ENCODE data around the gene NTRK3.

NTRK3 gene

GRCh38 chr15:88256279-88257230 lies at the start of gene NTRK3:
NTRK3 (minus strand) TSS chr15:88256739; CDS start chr15:88256153, 586 bp downstream.
- no peak for DNase-seq (ENCODE audit: low read depth in 2 of 2)

- no peak for DNase-seq (ENCODE audit: low read depth in 2 of 2)
Measured at GRCh38 chr15:88303395-88303794, 46.9 kb upstream of the NTRK3 start.

GRCh38 chr15:88302373-88302772 lies 45.8 kb upstream of the NTRK3 start:
- DNase-seq (ENCODE audit: low read depth in 2 of 2): no peak

GRCh38 chr15:88301311-88301710 lies 44.8 kb upstream of the NTRK3 start:
- DNase-seq (ENCODE audit: low read depth in 2 of 2): no peak

- no peak for DNase-seq (ENCODE audit: low read depth in 2 of 2)
Measured at GRCh38 chr15:88300861-88301260, 44.3 kb upstream of the NTRK3 start.

GRCh38 chr15:88300089-88300488 lies 43.5 kb upstream of the NTRK3 start:
- no peak for DNase-seq (ENCODE audit: low read depth in 2 of 2)

GRCh38 chr15:88299497-88299896 lies 43.0 kb upstream of the NTRK3 start:
- no peak for DNase-seq (ENCODE audit: low read depth in 2 of 2)

- no peak for DNase-seq (ENCODE audit: low read depth in 2 of 2)
Measured at GRCh38 chr15:88288661-88289060, 32.1 kb upstream of the NTRK3 start.

- no peak for DNase-seq (ENCODE audit: low read depth in 2 of 2)
Measured at GRCh38 chr15:88288206-88288605, 31.7 kb upstream of the NTRK3 start.

- no peak for DNase-seq (ENCODE audit: low read depth in 2 of 2)
Measured at GRCh38 chr15:88284318-88284998, 27.9 kb upstream of the NTRK3 start.

GRCh38 chr15:88282614-88283013 lies 26.1 kb upstream of the NTRK3 start:
- no peak for DNase-seq (ENCODE audit: low read depth in 2 of 2)

GRCh38 chr15:88276821-88277410 lies 20.4 kb upstream of the NTRK3 start:
- DNase-seq (ENCODE audit: low read depth in 2 of 2): no peak

GRCh38 chr15:88275804-88276203 lies 19.3 kb upstream of the NTRK3 start:
- DNase-seq (ENCODE audit: low read depth in 2 of 2): no peak

GRCh38 chr15:88274553-88275460 lies 18.3 kb upstream of the NTRK3 start:
- peak; percentile 13 to 20 for DNase-seq (ENCODE audit: low read depth in 2 of 2)

GRCh38 chr15:88272421-88272820 lies 15.9 kb upstream of the NTRK3 start:
- no peak for DNase-seq (ENCODE audit: low read depth in 2 of 2)

GRCh38 chr15:88269356-88270062 lies 13.0 kb upstream of the NTRK3 start:
- no peak for DNase-seq (ENCODE audit: low read depth in 2 of 2)

- DNase-seq (ENCODE audit: low read depth in 2 of 2): no peak
Measured at GRCh38 chr15:88267720-88268119, 11.2 kb upstream of the NTRK3 start.

GRCh38 chr15:88266170-88266569 lies 9.6 kb upstream of the NTRK3 start:
- no peak for DNase-seq (ENCODE audit: low read depth in 2 of 2)

GRCh38 chr15:88264622-88265021 lies 8.1 kb upstream of the NTRK3 start:
- DNase-seq (ENCODE audit: low read depth in 2 of 2): no peak

- no peak for DNase-seq (ENCODE audit: low read depth in 2 of 2)
Measured at GRCh38 chr15:88262064-88262463, 5.5 kb upstream of the NTRK3 start.

- no peak for DNase-seq (ENCODE audit: low read depth in 2 of 2)
Measured at GRCh38 chr15:88258093-88258641, 1.6 kb upstream of the NTRK3 start.
